ENCODE data around the gene SUMO3.

The SUMO3 gene

GRCh38 chr21:44778094-44778493 lies 39.8 kb downstream of the SUMO3 start:
- no peak for DNase-seq

- no peak for DNase-seq
These were observed 42.9 kb downstream of the SUMO3 start for GRCh38 chr21:44774972-44775371.

DNA sequence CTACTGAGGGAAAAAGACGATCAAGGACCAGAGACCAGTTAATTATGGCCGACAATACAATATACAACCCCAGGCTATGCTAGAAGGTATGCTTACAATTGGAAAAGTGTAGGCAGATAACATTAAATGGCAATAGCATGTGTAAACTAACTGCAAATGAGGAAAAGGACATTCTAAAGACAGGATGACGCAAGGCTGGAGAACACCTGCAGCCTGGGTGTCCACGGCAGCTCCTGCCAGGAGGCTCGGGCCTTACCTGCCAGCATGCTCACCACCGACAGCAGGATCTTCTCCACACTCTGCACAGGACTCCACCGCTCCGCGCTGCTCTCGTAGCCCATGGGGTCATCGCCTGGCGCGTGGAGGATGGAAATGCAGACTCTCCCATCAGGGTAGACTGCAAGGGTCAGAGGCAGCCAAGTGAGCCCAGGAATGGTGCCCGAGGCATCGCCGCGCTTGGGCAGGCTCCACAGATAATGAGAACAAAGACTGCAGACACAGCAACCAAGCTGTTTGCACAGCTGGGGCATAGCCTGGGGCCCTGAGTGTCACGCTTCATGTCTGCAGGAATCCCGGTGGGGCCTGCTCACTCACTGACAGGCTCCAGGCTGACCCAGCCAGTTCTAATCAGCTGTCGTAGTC lies 44.5 kb downstream of the SUMO3 start:
- DNase-seq = peak; percentile 73

- no peak for DNase-seq
These were observed 45.9 kb downstream of the SUMO3 start for GRCh38 chr21:44771896-44772525.

GRCh38 chr21:44767834-44768831 lies 49.7 kb downstream of the SUMO3 start:
- DNase-seq = no peak

- DNase-seq = no peak
These were observed 51.0 kb downstream of the SUMO3 start for GRCh38 chr21:44766818-44767354.

DNA sequence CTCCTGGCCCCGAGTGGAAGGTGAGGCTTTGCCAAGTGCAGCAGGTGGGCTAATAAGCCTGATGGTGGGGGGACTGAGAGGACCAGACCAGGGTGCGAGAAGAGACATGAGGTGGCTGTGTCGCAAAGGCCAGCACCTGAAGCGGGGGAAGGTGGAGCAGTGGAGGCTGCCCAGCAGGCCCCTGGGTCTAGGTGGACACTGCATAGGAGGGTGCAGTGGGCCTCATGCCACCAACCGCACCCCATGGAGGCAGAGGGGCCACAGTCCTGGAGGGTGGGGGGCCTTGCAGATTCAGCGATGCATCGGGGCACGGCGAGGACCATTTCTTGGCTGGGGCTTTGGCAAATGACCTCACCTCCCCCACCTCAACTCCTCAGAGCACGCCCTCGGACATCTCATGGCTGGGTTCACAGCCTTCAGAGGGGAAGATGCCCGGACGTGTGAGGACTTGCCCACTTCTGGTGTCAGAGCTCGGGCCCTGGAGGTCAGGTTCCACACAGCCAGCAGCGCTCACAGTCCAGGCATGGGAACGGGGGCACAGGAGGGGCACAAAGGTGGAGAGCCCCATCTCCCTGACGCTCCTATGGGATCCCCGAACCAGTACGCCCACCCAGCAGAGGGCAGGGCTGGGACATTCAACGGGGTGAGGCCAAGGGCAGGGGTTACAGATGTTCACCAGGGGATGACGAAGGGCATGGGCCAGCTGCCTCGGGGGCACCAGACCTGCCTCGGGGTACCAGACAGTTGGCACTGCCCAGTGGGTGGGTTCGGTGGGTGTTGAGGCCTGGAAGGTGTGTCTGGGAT lies 51.6 kb downstream of the SUMO3 start:
- no peak for DNase-seq

DNA sequence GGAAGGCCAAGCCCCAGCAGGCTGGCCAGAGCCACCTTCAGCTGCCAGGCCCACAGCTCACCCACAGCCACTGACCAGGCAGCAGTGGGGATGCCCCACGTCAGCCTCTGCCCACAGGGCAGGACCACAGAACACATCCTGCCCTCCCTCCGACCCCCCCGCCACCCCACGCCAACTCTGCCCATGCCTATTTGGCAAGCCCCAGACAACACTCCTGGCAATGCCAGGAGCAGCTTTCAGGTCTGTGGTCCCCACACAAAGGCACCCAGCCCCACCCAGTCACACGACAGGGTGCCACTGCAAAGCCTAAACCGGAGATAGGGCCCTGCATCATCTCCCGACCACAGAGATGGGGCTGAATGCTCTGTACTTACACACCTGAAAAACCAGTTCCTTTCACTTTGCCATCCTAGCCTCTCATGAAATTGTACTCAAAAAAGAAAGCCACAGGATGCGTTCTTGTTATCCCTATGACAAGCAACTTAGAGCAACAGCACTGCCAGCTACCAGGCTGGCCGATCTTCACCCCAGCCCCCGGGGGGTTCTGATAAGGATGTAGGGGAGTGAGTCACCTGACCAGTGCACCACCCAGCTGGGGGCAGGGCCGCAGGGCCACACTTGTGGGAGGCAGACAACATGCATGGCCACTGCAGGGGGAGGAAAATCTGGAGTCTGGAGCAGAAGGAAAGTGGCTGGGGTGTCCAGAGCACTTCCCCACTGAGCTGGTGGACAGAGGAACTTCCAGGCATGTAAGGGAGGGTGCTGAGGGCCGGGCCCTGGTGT lies 52.4 kb downstream of the SUMO3 start:
- DNase-seq = no peak

- DNase-seq = no peak
These were observed 53.3 kb downstream of the SUMO3 start for GRCh38 chr21:44764319-44765230.

GRCh38 chr21:44763451-44764318 lies 54.2 kb downstream of the SUMO3 start:
- DNase-seq = no peak

DNA sequence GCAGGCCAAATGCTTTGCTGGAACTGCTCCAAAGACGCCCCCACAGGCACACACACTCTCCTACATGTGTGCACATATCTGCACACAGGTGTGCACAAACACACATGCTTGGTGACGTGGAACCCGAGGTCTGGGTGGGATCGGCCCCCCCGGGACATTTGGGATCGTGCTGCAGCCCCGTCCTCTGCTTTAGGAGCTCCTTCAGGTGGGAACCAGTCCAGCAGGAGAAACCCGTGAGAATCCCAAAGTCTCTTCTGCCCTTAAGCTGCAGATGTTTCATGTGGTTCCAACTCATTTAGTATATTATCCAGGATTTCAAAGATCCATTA lies 54.8 kb downstream of the SUMO3 start:
- no peak for DNase-seq

DNA sequence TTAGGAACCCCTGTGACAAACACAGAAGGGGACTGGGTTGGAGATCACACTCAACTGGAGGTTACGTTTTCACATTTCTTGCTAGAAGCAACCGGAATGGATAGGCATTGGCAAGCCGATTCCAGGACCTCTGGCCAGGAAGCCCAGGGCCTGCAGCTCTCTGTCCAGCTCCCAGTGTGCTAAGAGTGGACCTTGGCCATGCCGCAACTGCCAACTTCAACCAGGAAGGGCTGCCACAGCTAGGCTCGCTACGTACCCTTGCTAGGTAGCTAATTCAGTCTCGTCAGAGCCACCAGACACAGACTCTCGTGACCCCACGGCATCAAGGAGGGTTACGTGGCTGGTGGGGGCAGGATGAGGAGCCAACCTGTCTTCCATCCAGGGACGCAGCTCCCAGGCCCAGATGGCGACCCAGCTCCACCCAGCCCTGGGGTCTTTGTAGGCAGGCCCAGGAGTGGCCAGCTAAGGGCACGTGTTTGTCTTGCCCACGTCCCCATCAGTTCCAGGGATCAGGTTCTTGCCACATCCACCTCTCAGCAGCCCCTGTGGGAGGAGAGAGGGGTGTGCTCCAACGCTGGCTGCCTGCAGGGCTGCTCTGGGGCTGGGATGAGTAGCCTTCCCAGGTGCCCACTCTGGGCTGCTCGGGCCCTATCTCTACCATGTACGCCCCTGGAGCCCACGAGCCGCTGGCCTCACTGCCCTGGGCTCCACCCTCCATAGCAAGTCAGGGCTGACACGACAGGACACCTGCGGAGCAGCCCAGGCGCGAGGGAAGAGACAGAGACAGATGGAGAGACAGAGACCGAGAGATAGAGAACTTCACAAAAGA lies 55.4 kb downstream of the SUMO3 start:
- no peak for DNase-seq

DNA sequence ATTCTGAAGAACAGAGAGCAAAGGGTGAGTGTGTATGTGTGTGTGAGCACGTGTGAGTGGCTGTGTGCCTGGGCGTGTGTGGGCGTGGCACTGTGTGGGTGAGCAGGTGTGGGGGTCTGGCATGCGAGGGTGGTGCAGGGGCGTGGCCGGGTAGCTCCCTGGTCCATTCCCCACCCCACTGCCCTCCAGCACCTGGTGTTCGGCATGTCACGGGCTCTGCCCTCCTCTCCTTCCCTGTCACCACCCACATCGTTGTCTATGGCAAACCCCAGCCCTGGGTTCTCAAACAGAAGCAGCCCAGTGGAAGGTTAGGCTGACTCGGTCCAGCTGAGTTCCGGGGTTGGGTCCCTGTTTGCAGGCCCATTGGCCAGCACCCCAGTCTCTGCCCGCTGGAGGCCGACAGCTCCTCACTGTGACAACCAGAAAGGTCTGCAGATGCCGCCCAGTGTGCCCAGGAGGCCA lies 56.1 kb downstream of the SUMO3 start:
- no peak for DNase-seq

- DNase-seq = no peak
These were observed 56.7 kb downstream of the SUMO3 start for GRCh38 chr21:44761011-44761729.

DNA sequence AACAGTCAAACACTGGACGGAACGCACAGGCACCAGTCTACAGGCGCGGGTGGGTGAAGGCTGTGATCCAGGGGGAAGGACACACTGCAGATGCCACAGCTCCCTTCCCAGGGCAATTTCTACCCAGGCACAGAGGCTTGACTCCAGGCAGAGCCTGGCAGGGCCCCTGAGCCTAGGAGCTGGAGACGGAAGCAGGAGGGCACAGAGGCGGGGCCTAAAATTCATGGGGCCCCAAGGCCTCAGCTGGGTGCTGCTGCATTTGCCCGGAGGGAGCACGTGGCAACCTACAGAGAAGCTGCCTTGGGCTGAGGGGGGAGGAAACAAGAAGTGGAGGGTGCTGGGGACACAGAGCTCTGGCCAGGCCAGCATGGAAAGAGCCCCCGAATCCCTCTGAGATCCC lies 57.5 kb downstream of the SUMO3 start:
- no peak for DNase-seq

DNA sequence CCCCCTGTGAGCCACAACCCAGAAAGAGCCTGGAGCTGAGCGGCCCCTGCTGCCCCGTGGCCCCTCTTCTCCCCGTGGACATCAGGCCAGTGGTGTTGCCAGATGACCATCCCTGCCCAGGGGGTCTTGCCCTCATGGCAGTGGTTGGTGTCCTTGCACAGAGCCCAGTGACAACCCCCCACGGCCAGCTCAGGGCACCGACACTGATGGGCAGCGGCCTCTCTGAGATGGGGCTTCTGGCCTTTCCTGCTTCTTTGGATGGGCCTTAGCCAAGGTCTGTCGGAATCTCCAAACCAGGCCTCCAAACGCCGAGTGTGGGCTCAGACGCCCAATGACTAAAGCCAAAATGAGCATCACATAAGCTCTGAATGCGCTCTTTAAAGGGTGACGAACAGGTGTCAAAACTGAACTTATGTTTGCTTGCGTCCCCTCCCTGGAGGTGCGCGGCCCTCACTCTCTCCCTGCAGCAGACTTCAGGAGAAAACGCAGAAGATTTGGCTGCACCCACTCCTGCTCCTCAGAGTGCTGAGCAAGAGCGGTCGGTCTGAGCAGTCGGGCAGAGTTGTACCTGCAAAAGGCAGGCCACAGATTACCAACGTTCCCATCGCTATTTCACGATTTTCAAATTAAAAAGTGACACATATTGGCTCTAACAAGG lies 58.1 kb downstream of the SUMO3 start:
- no peak for DNase-seq
